ENCODE data around the gene DPP6. TPM values are rescaled to one million over a fixed set of nuclear protein-coding genes. Genes with fewer than 3 reads are reported as not detected.

Gene DPP6
- total RNA-seq, 4 donors from 2014 or later = 13.4 to 33.2 (median 26.8) TPM

GRCh38 chr7:154336295-154336694 lies 284.1 kb downstream of the DPP6 start:
- H3K9me3 ChIP-seq = no peaks in the 10 kb centered on the region
- intact Hi-C loops (cut with DNase I) = no loop called here
- H3K36me3 ChIP-seq = no peaks in the 10 kb centered on the region
- 92% methylated on average over 12 of the region's 12 CpGs for WGBS
- no peak overlapping the region for H3K27ac ChIP-seq (replicated peaks in 1 of 4)
- TF ChIP-seq POLR2AphosphoS5 (IDR thresholded peaks at IDR 0.05) (no peak), CTCF (IDR thresholded peaks at IDR 0.05) (no peak), EP300 (IDR thresholded peaks at IDR 0.05) (no peak), POLR2A (IDR thresholded peaks at IDR 0.05; ENCODE audit: low read depth) (no peak)
- H3K4me3 ChIP-seq = no peak overlapping the region
- H3K27me3 ChIP-seq = no peaks in the 10 kb centered on the region
- DNase-seq (ENCODE audit: extremely low spot score) = no peak
- H3K4me1 ChIP-seq = no peaks in the 10 kb centered on the region

- DNase-seq (ENCODE audit: extremely low spot score) = no peak
- Histone ChIP-seq H3K27me3 (no peaks in the 10 kb centered on the region), H3K4me1 (no peaks in the 10 kb centered on the region), H3K36me3 (no peaks in the 10 kb centered on the region), H3K27ac (replicated peaks in 1 of 4) (no peak overlapping the region), H3K9me3 (no peaks in the 10 kb centered on the region), H3K4me3 (no peak overlapping the region)
- no peak for TF ChIP-seq CTCF (IDR thresholded peaks at IDR 0.05)
- no peak for TF ChIP-seq POLR2AphosphoS5 (IDR thresholded peaks at IDR 0.05)
- TF ChIP-seq POLR2A (IDR thresholded peaks at IDR 0.05; ENCODE audit: low read depth) = no peak
- TF ChIP-seq EP300 (IDR thresholded peaks at IDR 0.05) = no peak
- WGBS = 73% methylated on average over 23 of the region's 23 CpGs
- intact Hi-C loops (cut with DNase I) = no loop called here
Observed at GRCh38 chr7:154338701-154339506, 286.7 kb downstream of the DPP6 start.

- no peaks in the 10 kb centered on the region for H3K27me3 ChIP-seq
- no peaks in the 10 kb centered on the region for H3K4me1 ChIP-seq
- H3K36me3 ChIP-seq = no peaks in the 10 kb centered on the region
- H3K9me3 ChIP-seq = no peaks in the 10 kb centered on the region
- no peak overlapping the region for H3K27ac ChIP-seq (replicated peaks in 1 of 4)
- 80% methylated on average over 14 of the region's 14 CpGs for WGBS
- H3K4me3 ChIP-seq = no peak overlapping the region
- TF ChIP-seq POLR2A (IDR thresholded peaks at IDR 0.05; ENCODE audit: low read depth) (no peak), CTCF (IDR thresholded peaks at IDR 0.05) (no peak), EP300 (IDR thresholded peaks at IDR 0.05) (no peak), POLR2AphosphoS5 (IDR thresholded peaks at IDR 0.05) (no peak)
- DNase-seq (ENCODE audit: extremely low spot score) = no peak
- intact Hi-C loops (cut with DNase I) = no loop called here
Observed at GRCh38 chr7:154342971-154343633, 290.9 kb downstream of the DPP6 start.

- WGBS = 91% methylated on average over 14 of the region's 14 CpGs
- H3K9me3 ChIP-seq = no peaks in the 10 kb centered on the region
- H3K27ac ChIP-seq (replicated peaks in 1 of 4) = no peak overlapping the region
- H3K36me3 ChIP-seq = no peaks in the 10 kb centered on the region
- H3K27me3 ChIP-seq = no peaks in the 10 kb centered on the region
- H3K4me1 ChIP-seq = no peaks in the 10 kb centered on the region
- TF ChIP-seq POLR2AphosphoS5 (IDR thresholded peaks at IDR 0.05) = no peak
- no peak overlapping the region for H3K4me3 ChIP-seq
- intact Hi-C loops (cut with DNase I) = no loop called here
- no peak for DNase-seq (ENCODE audit: extremely low spot score)
Observed at GRCh38 chr7:154343778-154344412, 291.7 kb downstream of the DPP6 start.

- intact Hi-C loops (cut with DNase I) = no loop called here
- WGBS = 88% methylated on average over 5 of the region's 5 CpGs
Observed at GRCh38 chr7:154345093-154345492, 292.9 kb downstream of the DPP6 start.

More at GRCh38 chr7:154345093-154345492, 292.9 kb downstream of the DPP6 start:
- no peak for DNase-seq (ENCODE audit: extremely low spot score)
- Histone ChIP-seq H3K4me1 (no peaks in the 10 kb centered on the region), H3K27ac (replicated peaks in 1 of 4) (no peak overlapping the region), H3K4me3 (no peak overlapping the region), H3K9me3 (no peaks in the 10 kb centered on the region), H3K27me3 (no peaks in the 10 kb centered on the region), H3K36me3 (no peaks in the 10 kb centered on the region)
- TF ChIP-seq POLR2A (IDR thresholded peaks at IDR 0.05; ENCODE audit: low read depth) (no peak), POLR2AphosphoS5 (IDR thresholded peaks at IDR 0.05) (no peak), EP300 (IDR thresholded peaks at IDR 0.05) (no peak), CTCF (IDR thresholded peaks at IDR 0.05) (no peak)
